HG03097 (cell line): ENCODE measurements around the gene TMEM236.

Experiments used
- ATAC-seq: cut with Tn5 transposase; IDR thresholded peaks from one replicate; pipeline ENCODE4 v1.9.1; 2021; ENCODE audit not compliant: unreplicated experiment, low FRiP score

Gene TMEM236

GRCh38 chr10:17740668-17741067 lies 11.3 kb upstream of the TMEM236 start:
- no peak for ATAC-seq

GRCh38 chr10:17742918-17743317 lies 9.1 kb upstream of the TMEM236 start:
- no peak for ATAC-seq

- ATAC-seq, result no peak
Measured at GRCh38 chr10:17743437-17743836, 8.6 kb upstream of the TMEM236 start.

GRCh38 chr10:17744341-17744861 lies 7.6 kb upstream of the TMEM236 start:
- ATAC-seq, result no peak

- ATAC-seq, result no peak
Measured at GRCh38 chr10:17747883-17748550, 4.0 kb upstream of the TMEM236 start.

GRCh38 chr10:17749890-17750289 lies 2.1 kb upstream of the TMEM236 start:
- ATAC-seq, result no peak

GRCh38 chr10:17756557-17757217 lies 4.7 kb downstream of the TMEM236 start:
- peak; percentile 94 for ATAC-seq

- no peak for ATAC-seq
Measured at GRCh38 chr10:17758200-17758599, 6.2 kb downstream of the TMEM236 start.

- no peak for ATAC-seq
Measured at GRCh38 chr10:17758896-17759295, 6.9 kb downstream of the TMEM236 start.

DNA sequence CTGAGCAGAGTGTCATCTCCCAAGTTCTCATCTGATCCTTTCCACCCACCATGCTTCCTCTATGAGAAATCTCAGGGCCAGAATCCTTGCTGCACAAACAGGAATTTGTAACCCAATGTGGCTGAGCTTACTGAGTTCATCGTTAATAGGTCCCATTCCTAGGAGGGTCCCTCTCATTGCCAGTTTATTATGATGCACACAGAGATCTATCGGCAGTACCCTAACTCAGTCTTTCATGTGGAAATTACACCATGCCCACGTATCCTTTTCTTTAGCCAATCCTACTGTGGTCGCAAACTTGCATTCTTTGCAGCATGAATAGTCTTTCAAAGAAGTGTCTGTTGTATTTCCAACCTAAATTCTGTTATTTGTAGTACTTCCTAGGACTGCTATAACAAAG lies 12.1 kb downstream of the TMEM236 start:
- no peak for ATAC-seq

DNA sequence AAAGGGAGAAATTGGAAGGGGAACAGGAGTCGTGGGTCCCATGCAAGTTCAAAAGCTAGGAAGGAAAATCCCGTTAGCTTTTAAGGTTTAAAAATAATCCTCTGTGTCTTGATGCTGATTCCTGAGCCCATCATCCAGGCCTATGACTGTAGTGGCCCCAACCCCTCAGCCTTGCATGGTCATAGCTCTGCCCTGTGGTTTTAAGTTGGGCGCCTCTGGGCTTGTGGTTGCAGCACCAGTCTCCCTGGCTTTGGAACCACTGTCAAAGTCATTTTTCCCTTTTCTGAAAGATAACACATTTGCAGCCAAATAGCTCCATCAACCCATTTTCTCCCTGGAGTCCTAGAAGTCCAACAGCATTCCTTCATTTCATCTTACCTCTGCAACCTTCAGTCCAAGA lies 13.6 kb downstream of the TMEM236 start:
- no peak for ATAC-seq

- ATAC-seq, result no peak
Measured at GRCh38 chr10:17766731-17767130, 14.7 kb downstream of the TMEM236 start.

GRCh38 chr10:17768496-17768895 lies 16.5 kb downstream of the TMEM236 start:
- no peak for ATAC-seq

DNA sequence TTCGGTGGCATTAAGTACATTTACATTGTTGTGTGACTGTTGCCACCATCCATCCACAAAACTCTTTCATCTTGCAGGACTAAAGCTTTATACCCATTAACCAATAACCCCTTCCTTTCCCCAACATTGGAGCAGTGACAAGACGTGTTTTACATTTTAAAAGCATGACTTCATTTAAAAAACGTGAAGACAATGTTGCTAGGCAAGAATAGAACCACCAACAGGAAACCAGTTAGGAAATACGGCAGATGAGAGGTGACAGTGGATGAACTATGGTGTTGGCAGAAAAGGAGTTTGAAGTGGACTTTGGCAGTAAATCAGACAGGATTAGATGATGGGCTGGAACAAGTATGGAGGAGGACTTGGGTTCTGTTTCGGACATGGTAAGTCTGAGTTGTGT lies 17.0 kb downstream of the TMEM236 start:
- no peak for ATAC-seq

GRCh38 chr10:17771017-17771416 lies 19.0 kb downstream of the TMEM236 start:
- no peak for ATAC-seq

GRCh38 chr10:17779784-17780183 lies 27.8 kb downstream of the TMEM236 start:
- no peak for ATAC-seq

- ATAC-seq, result no peak
Measured at GRCh38 chr10:17780727-17781126, 28.7 kb downstream of the TMEM236 start.

GRCh38 chr10:17781856-17782255 lies 29.9 kb downstream of the TMEM236 start:
- ATAC-seq, result no peak

DNA sequence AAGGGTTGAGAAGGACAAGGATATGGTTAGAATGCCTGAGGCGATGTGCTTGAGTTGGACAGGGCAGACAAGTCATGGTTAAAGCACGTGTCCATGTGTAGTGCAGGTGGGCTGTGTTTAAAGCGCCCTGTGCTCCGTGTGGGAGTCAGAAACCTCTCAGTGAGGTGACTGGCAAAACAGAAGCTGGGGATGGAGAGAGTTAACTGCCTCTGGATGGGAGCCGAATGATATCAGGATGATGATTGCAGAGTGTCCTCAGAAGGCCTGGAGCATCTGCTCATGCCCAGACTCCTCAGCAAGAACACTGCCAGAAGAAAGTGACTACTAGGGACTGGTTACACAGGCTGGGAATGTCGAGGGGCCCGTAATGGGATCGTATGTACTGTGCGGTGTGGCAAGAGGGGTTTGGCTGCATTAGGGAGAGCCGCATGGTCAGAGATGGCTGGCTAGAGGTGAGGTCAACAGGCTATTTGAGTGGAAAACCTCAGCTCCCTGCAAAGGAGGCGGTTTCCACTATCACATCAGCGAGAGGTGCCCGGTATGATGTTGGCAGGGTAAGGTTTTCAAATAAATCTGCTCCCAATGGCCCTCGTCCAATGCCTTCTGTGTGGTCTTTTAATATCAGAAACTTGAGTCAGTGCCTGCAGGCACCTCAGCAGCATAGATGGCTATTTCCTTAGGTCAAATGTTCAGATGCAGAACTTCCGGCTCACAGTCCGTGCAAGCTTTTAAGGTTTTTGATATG lies 31.1 kb downstream of the TMEM236 start:
- no peak for ATAC-seq

GRCh38 chr10:17783751-17784150 lies 31.8 kb downstream of the TMEM236 start:
- no peak for ATAC-seq

- ATAC-seq, result no peak
Measured at GRCh38 chr10:17784688-17785087, 32.7 kb downstream of the TMEM236 start.
